A673 (cell line): ENCODE measurements around the gene TEX48. TPM values are rescaled to one million over a fixed set of nuclear protein-coding genes. Genes with fewer than 3 reads are reported as not detected.

Source experiments
- BruUV-seq: library from RNA; stranded (reverse); fragments of 400-500 nt; replicated peaks from 2 replicates; lab custom pipeline; 2021; lab: Mats Ljungman, UMichigan
- CTCF ChIA-PET: fragments of 300-600 bp; sonication (Branson Sonifier 250); formaldehyde crosslinking; loops from one replicate; lab custom pipeline; 2022; ENCODE audit warnings: antibody characterized with exemption; lab: Charles Lee
- POLR2A ChIA-PET: fragments of 300-600 bp; sonication (Branson Sonifier 250); formaldehyde crosslinking; loops from one replicate; lab custom pipeline; 2022; ENCODE audit warnings: antibody characterized with exemption; ENCODE audit not compliant: low non-redundant PET; lab: Charles Lee
- DNase-seq: peaks from one replicate; pipeline ENCODE4 v3.0.0-alpha.2; 2015; ENCODE audit warnings: low spot score
- H3K27ac ChIP-seq: fragments of 200-600 bp; sonication (generic); 2 replicates; pipeline ENCODE4 v1.5.1; 2016; ENCODE audit warnings: mixed run types, low read depth, mild to moderate bottlenecking, mixed read lengths, antibody characterized with exemption, low read length; ENCODE audit not compliant: poor library complexity, severe bottlenecking
- H3K27me3 ChIP-seq: fragments of 200-600 bp; sonication (generic); replicated peaks from 2 replicates; pipeline ENCODE4 v1.6.1; 2017; ENCODE audit warnings: mixed run types, low read depth, mild to moderate bottlenecking, mixed read lengths, antibody characterized with exemption, low read length; ENCODE audit not compliant: insufficient read depth, poor library complexity
- H3K36me3 ChIP-seq: fragments of 200-600 bp; sonication (generic); 2 replicates; pipeline ENCODE4 v1.6.1; 2016; ENCODE audit warnings: mixed run types, mild to moderate bottlenecking, mixed read lengths, antibody characterized with exemption, low read length; ENCODE audit not compliant: insufficient read depth, poor library complexity, severe bottlenecking
- H3K4me1 ChIP-seq: fragments of 200-600 bp; sonication (generic); 2 replicates; pipeline ENCODE4 v1.6.1; 2017; ENCODE audit warnings: mixed run types, mild to moderate bottlenecking, mixed read lengths, antibody characterized with exemption, low read length; ENCODE audit not compliant: insufficient read depth, poor library complexity, severe bottlenecking
- H3K4me3 ChIP-seq: fragments of 200-600 bp; sonication (generic); 2 replicates; pipeline ENCODE4 v1.5.1; 2016; ENCODE audit warnings: low read depth, mixed run types, mild to moderate bottlenecking, mixed read lengths, low read length; ENCODE audit not compliant: poor library complexity, severe bottlenecking
- H3K9me3 ChIP-seq: fragments of 200-600 bp; sonication (generic); 2 replicates; pipeline ENCODE4 v1.6.1; 2016; ENCODE audit warnings: mixed run types, low read depth, mild to moderate bottlenecking, mixed read lengths, antibody characterized with exemption, low read length; ENCODE audit not compliant: poor library complexity, severe bottlenecking
- CTCF ChIP-seq: fragments of 300-800, 200-600 bp; sonication (generic); conservative IDR thresholded peaks from 2 replicates; pipeline ENCODE4 v1.5.1; 2017; ENCODE audit warnings: low read depth, mild to moderate bottlenecking, antibody characterized with exemption, low read length, moderate library complexity, mixed read lengths
- EZH2 ChIP-seq: fragments of 200-600 bp; sonication (generic); IDR thresholded peaks from 2 replicates; pipeline ENCODE4 v1.6.1; 2017; ENCODE audit warnings: borderline replicate concordance, low read depth, mild to moderate bottlenecking, mixed read lengths, antibody characterized with exemption, low read length; ENCODE audit not compliant: poor library complexity, severe bottlenecking
- intact Hi-C: fragments of 100-400 bp; cut with micrococcal nuclease; formaldehyde crosslinking; loops from one replicate; pipeline ENCODE4 v1.10.0; 2022; ENCODE audit not compliant: unreplicated experiment
- total RNA-seq: library from RNA; stranded (reverse); gene quantifications from 2 replicates; pipeline ENCODE4 v1.2.3, GENCODE V29; 2021

TEX48 gene
- total RNA-seq, 1 experiment from 2014 or later = not detected

GRCh38 chr9:114626415-114627020, 55.5 kb downstream of the TEX48 start:
- H3K27ac ChIP-seq = no peak overlapping the region
- H3K4me1 ChIP-seq = no peaks in the 10 kb centered on the region
- H3K27me3 ChIP-seq = no peaks in the 10 kb centered on the region
- BruUV-seq = no TSS peak
- no peak for DNase-seq
- no peaks in the 10 kb centered on the region for H3K9me3 ChIP-seq
- TF ChIP-seq EZH2 (no peak), CTCF (no peak)
- POLR2A ChIA-PET = no interaction called here
- peaks cover 23% of the 10 kb centered on the region for H3K36me3 ChIP-seq
- no peak overlapping the region for H3K4me3 ChIP-seq
- CTCF ChIA-PET = no interaction called here
- intact Hi-C loops = no loop called here

GRCh38 chr9:114624677-114625076, 57.3 kb downstream of the TEX48 start:
- no peaks in the 10 kb centered on the region for H3K9me3 ChIP-seq
- ChIA-PET POLR2A (no interaction called here), CTCF (no interaction called here)
- no peak overlapping the region for H3K4me3 ChIP-seq
- H3K27me3 ChIP-seq = no peaks in the 10 kb centered on the region
- no peaks in the 10 kb centered on the region for H3K4me1 ChIP-seq
- no TSS peak for BruUV-seq
- intact Hi-C loops = no loop called here
- DNase-seq = no peak
- TF ChIP-seq EZH2 (no peak), CTCF (no peak)
- H3K27ac ChIP-seq = no peak overlapping the region
- H3K36me3 ChIP-seq = peaks cover 21% of the 10 kb centered on the region

GRCh38 chr9:114621975-114622609, 59.9 kb downstream of the TEX48 start:
- intact Hi-C loops = no loop called here
- no peak for DNase-seq
- peaks cover 13% of the 10 kb centered on the region for H3K36me3 ChIP-seq
- no peak overlapping the region for H3K27ac ChIP-seq
- no TSS peak for BruUV-seq
- CTCF ChIA-PET = no interaction called here
- no peaks in the 10 kb centered on the region for H3K4me1 ChIP-seq
- TF ChIP-seq EZH2 (no peak), CTCF (no peak)
- POLR2A ChIA-PET = no interaction called here
- H3K27me3 ChIP-seq = no peaks in the 10 kb centered on the region
- H3K4me3 ChIP-seq = no peak overlapping the region
- H3K9me3 ChIP-seq = no peaks in the 10 kb centered on the region
